ENCODE measurements around the gene CTNNBL1. TPM values are rescaled to one million over a fixed set of nuclear protein-coding genes. Genes with fewer than 3 reads are reported as not detected.

The CTNNBL1 gene
- total RNA-seq, 4 donors from 2014 or later, result 24.2 to 34.9 (median 31.6) TPM

DNA sequence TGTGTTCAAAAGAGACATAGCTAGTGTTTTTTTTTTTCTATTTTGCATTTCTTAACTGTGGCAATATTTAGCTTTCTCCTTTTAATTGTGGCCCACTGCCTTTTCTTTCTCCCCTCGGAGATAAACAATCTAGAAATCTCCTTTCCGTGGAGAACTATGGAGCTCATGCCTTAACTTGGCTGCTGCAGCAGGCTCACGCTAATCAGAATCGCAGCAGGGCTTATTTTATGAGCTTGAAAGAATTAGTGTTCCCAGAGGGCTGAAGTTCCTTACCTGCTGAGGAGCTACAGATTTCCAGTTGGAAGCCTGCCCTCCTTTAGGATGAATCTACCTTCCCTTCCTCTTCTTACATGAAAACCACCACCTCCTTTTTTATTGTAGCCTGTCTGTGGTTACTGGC, 35.6 kb downstream of the CTNNBL1 start:
- TF ChIP-seq CTCF (IDR thresholded peaks at IDR 0.05), result no peak
- ATAC-seq (ENCODE audit: low FRiP score) (no peak), DNase-seq (ENCODE audit: low spot score) (no peak)

DNA sequence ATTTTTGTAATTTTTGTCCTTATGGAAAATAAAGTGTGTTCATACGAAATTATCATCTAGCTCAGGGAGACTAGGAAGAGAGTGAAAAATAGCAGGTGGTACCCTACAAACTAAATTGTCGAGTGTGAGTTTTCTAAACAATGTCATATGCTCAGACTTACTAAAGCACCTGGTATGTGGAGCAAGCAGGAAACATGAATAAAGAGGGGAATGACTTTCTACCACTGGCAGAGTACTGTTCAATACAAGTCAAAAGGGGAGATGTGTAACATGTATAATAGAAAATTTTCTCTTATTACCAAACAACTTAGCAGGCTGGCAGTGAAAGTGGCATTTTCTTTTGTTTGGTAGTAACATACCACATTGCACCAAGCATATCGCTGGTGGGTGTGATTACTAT, 36.1 kb downstream of the CTNNBL1 start:
- no peak for DNase-seq (ENCODE audit: low spot score)
- no peak for ATAC-seq (ENCODE audit: low FRiP score)
- no peak for TF ChIP-seq CTCF (IDR thresholded peaks at IDR 0.05)

DNA sequence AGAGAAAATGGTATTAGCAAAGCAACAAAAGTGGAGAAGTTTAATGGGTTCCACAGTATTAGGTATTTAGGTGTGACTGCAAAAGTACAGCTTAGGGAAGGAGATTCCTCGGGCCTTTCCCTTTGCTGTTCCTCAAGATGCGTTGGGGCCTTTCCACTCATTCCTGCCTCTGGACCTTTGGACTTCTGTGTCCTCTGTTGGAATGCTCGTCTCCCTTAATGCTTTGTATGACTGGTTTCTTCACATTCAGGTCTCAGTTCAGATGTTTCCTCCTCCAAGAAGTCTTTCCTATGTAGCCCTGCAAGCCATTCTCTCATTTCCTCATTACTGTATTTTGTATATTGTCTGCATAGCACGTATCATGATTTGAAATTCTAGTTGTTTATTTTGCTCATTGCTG, 39.6 kb downstream of the CTNNBL1 start:
- no peak for TF ChIP-seq CTCF (IDR thresholded peaks at IDR 0.05)
- ATAC-seq (ENCODE audit: low FRiP score) (no peak), DNase-seq (ENCODE audit: low spot score) (no peak)

- no peak for DNase-seq (ENCODE audit: low spot score)
- TF ChIP-seq CTCF (IDR thresholded peaks at IDR 0.05), result no peak
- ATAC-seq (ENCODE audit: low FRiP score), result no peak
Observed at GRCh38 chr20:37734228-37734985, 40.6 kb downstream of the CTNNBL1 start.

GRCh38 chr20:37735541-37735940, 41.7 kb downstream of the CTNNBL1 start:
- no peak for DNase-seq (ENCODE audit: low spot score)
- no peak for ATAC-seq (ENCODE audit: low FRiP score)
- no peak for TF ChIP-seq CTCF (IDR thresholded peaks at IDR 0.05)

DNA sequence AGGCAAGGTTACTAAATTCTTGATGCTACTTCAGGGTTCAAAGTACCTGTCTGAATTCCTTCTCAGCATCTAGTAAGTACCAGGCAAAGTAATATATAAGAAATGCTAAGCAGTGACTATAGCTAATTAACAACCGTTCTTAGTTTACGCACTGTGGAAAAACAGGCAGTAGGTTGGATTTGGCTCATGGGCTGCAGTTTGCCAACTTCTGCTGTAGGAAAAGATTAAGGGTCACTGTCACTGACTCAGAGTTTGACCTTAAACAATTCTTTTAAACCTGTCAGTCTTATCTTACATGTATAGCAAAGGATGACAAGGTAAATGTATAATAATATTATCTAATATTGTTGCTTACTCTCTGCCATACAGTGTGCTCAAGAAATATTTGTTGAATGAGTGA, 42.3 kb downstream of the CTNNBL1 start:
- ATAC-seq (ENCODE audit: low FRiP score) (no peak), DNase-seq (ENCODE audit: low spot score) (no peak)
- no peak for TF ChIP-seq CTCF (IDR thresholded peaks at IDR 0.05)

GRCh38 chr20:37737826-37738420, 44.1 kb downstream of the CTNNBL1 start:
- ATAC-seq (ENCODE audit: low FRiP score) (no peak), DNase-seq (ENCODE audit: low spot score) (no peak)
- no peak for TF ChIP-seq CTCF (IDR thresholded peaks at IDR 0.05)
